Testis (tissue), 3 donors: ENCODE data around the gene EEFSEC. TPM values are rescaled to one million over a fixed set of nuclear protein-coding genes. Genes with fewer than 3 reads are reported as not detected.

Source experiments
- DNase-seq: peaks from one replicate; pipeline ENCODE4 v3.0.0-alpha.2; 2019
- H3K27ac ChIP-seq, 2 donors: fragments of 200-600 bp; sonication (generic); one replicate each; pipeline ENCODE4 v1.5.1; 2019
- H3K27me3 ChIP-seq: fragments of 200-600 bp; sonication (generic); one replicate; pipeline ENCODE4 v1.5.1; 2019
- H3K36me3 ChIP-seq: fragments of 200-600 bp; sonication (generic); one replicate; pipeline ENCODE4 v1.5.1; 2017; ENCODE audit warnings: low read depth; ENCODE audit errors: missing control alignments
- H3K4me1 ChIP-seq: fragments of 200-600 bp; sonication (generic); one replicate; pipeline ENCODE4 v1.5.1; 2019
- H3K4me3 ChIP-seq, 2 donors: fragments of 200-600 bp; sonication (generic); one replicate each; pipeline ENCODE4 v1.5.1; 2017 to 2019
- H3K9me3 ChIP-seq: fragments of 200-600 bp; sonication (generic); one replicate; pipeline ENCODE4 v1.5.1; 2017
- CTCF ChIP-seq, 3 experiments: fragments of 450-650 bp in 2 of 3; fragments of 200-600 bp in 1 of 3; sonication (generic) in 1 of 3; IDR thresholded peaks; one replicate each; pipeline ENCODE4 v1.5.1; 2016 to 2019; ENCODE audit warnings: antibody characterized with exemption in 3 of 3, mild to moderate bottlenecking in 2 of 3, moderate library complexity in 1 of 3
- POLR2A ChIP-seq: fragments of 450-650 bp; IDR thresholded peaks from one replicate; pipeline ENCODE4 v1.6.1; 2017; ENCODE audit warnings: antibody characterized with exemption, mild to moderate bottlenecking, moderate library complexity
- WGBS, 2 donors: methylation state at CpG; one replicate each; pipeline ENCODE4 v1.1.5; 2018; 5-methylcytosine and 5-hydroxymethylcytosine counted together
- intact Hi-C: fragments of 100-400 bp; cut with DNase I; formaldehyde crosslinking; loops from one replicate; pipeline ENCODE4 v1.15.1; 2023; ENCODE audit warnings: low total_unique reads
- polyA plus RNA-seq: library from polyadenylated mRNA; stranded (reverse); fragments of 350-450 nt; fragmentation: Illumina TruSeq; extraction: RNeasy Lipid Tissue Mini Kit (QIAGEN cat#74804); gene quantifications from one replicate; pipeline ENCODE4 v1.2.3, GENCODE V29; 2014; ENCODE audit warnings: low read depth, low replicate concordance; ENCODE audit not compliant: insufficient read depth
- total RNA-seq, 2 donors: library from RNA; depleted of rRNA; stranded (reverse); fragments of >200 nt; gene quantifications; one replicate each; pipeline ENCODE4 v1.2.3, GENCODE V29; 2016

Gene EEFSEC
- total and polyA plus RNA-seq, 3 donors from 2014 or later: 35.4 to 40.3 (median 35.4) TPM

GRCh38 chr3:128270559-128271492, 117.5 kb downstream of the EEFSEC start:
- Histone ChIP-seq H3K4me3 (no peak overlapping the region), H3K36me3 (no peaks in the 10 kb centered on the region), H3K4me1 (no peaks in the 10 kb centered on the region), H3K27me3 (no peaks in the 10 kb centered on the region), H3K27ac (no peak overlapping the region), H3K9me3 (no peaks in the 10 kb centered on the region)
- intact Hi-C loops: no loop called here
- DNase-seq: no peak
- no peak for TF ChIP-seq CTCF (IDR thresholded peaks at IDR 0.05)
- no peak for TF ChIP-seq POLR2A
- WGBS, 2 donors: 77 to 81% methylated on average over 7 of the region's 7 CpGs

GRCh38 chr3:128271536-128272332, 118.5 kb downstream of the EEFSEC start:
- H3K4me3 ChIP-seq: no peak overlapping the region
- no peaks in the 10 kb centered on the region for H3K27me3 ChIP-seq
- 91 to 97% methylated on average over 10 to 11 of the region's 11 CpGs for WGBS, 2 donors
- no peak for TF ChIP-seq POLR2A
- no peak for TF ChIP-seq CTCF (IDR thresholded peaks at IDR 0.05)
- no peaks in the 10 kb centered on the region for H3K36me3 ChIP-seq
- intact Hi-C loops: no loop called here
- no peaks in the 10 kb centered on the region for H3K9me3 ChIP-seq
- no peak for DNase-seq
- no peak overlapping the region for H3K27ac ChIP-seq
- H3K4me1 ChIP-seq: no peaks in the 10 kb centered on the region

- intact Hi-C loops: no loop called here
- H3K4me3 ChIP-seq: no peak overlapping the region
- H3K36me3 ChIP-seq: no peaks in the 10 kb centered on the region
- H3K9me3 ChIP-seq: no peaks in the 10 kb centered on the region
- TF ChIP-seq CTCF (IDR thresholded peaks at IDR 0.05) (no peak), POLR2A (no peak)
- WGBS, 2 donors: 67% methylated on average over 5 of the region's 5 CpGs; no CpG with 5 or more reads in 1 of the 2 donors
- DNase-seq: no peak
- H3K27ac ChIP-seq: no peak overlapping the region
- no peaks in the 10 kb centered on the region for H3K4me1 ChIP-seq
- no peaks in the 10 kb centered on the region for H3K27me3 ChIP-seq
These were observed 120.0 kb downstream of the EEFSEC start for GRCh38 chr3:128273109-128273840.

- Histone ChIP-seq H3K4me3 (no peak overlapping the region), H3K27ac (no peak overlapping the region), H3K27me3 (no peaks in the 10 kb centered on the region), H3K9me3 (no peaks in the 10 kb centered on the region), H3K4me1 (peaks cover 4% of the 10 kb centered on the region), H3K36me3 (no peaks in the 10 kb centered on the region)
- DNase-seq: no peak
- TF ChIP-seq POLR2A (no peak), CTCF (IDR thresholded peaks at IDR 0.05) (no peak)
- WGBS, 2 donors: 88 to 95% methylated on average over 8 to 11 of the region's 11 CpGs
- intact Hi-C loops: no loop called here
These were observed 120.7 kb downstream of the EEFSEC start for GRCh38 chr3:128273841-128274573.
